Measurements from ENCODE around the gene CAST.
"Not testable (repeated sequence)": the region's sequence is repeated elsewhere in the genome, so short reads cannot be mapped to it uniquely, and the experiment has no call there.

The CAST gene

GRCh38 chr5:96616801-96617200 is 45.4 kb upstream of the CAST start:
- no peak overlapping the region for H3K4me2 ChIP-seq (ENCODE audit: low read length)
- H3K9ac ChIP-seq (ENCODE audit: low read length): no peak overlapping the region
- no peaks in the 10 kb centered on the region for H3F3A ChIP-seq (ENCODE audit: insufficient read depth, low read length)
- no peaks in the 10 kb centered on the region for H3K36me3 ChIP-seq (ENCODE audit: insufficient read depth, low read length)
- no peaks in the 10 kb centered on the region for H3K79me2 ChIP-seq (ENCODE audit: insufficient read depth, low read length)
- no peaks in the 10 kb centered on the region for H4K20me1 ChIP-seq (ENCODE audit: insufficient read depth, low read length)
- H3K27ac ChIP-seq (ENCODE audit: low read depth, low read length, poor library complexity, severe bottlenecking): no peak overlapping the region
- H3K4me3 ChIP-seq (ENCODE audit: low read depth, low read length, poor library complexity, severe bottlenecking): no peak overlapping the region
- no peak for TF ChIP-seq EZH2 (IDR thresholded peaks at IDR 0.05; ENCODE audit: borderline replicate concordance, low read length)
- no peak for TF ChIP-seq CTCF (IDR thresholded peaks at IDR 0.05; ENCODE audit: low read length)
- H3K9me3 ChIP-seq (ENCODE audit: low read length): no peaks in the 10 kb centered on the region
- H3K9me2 ChIP-seq (ENCODE audit: low read depth, low read length): no peaks in the 10 kb centered on the region
- H2AFZ ChIP-seq (ENCODE audit: low read length): no peak overlapping the region
- no peaks in the 10 kb centered on the region for H3K4me1 ChIP-seq (ENCODE audit: insufficient read depth, low read length, severe bottlenecking)
- no peaks in the 10 kb centered on the region for H3K27me3 ChIP-seq (ENCODE audit: insufficient read depth, low read length)

DNA sequence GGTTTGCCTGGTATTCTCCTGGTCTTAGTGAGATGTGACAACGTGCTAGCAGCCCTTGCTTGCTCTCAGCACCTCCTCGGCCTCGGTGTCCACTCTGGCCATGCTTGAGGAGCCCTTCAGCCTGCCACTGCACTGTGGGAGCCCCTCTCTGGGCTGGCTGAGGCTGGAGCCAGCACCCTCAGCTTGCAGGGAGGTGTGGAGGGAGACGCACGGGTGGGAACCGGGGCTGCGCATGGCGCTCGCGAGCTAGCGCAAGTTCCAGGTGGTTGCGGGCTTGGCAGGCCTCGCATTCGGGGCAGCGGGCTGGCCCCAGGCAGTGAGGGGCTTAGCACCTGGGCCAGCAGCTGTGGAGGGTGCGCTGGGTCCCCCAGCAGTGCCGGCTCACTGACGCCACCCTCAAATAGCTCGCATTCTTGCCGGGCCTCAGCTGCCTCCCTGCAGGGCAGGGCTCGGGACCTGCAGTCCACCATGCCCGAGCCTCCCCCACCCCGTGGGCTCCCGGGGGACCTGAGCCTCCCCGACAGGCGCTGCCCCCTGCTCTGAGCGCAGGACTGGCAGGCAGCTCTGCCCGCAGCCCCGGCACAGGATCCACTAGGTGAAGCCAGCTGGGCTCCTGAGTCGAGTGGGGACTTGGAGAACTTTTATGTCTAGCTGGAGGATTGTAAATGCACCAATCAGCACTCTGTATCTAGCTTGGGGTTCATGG is 43.7 kb upstream of the CAST start:
- not testable (repeated sequence) for H3K27me3 ChIP-seq (ENCODE audit: insufficient read depth, low read length); H3K27ac ChIP-seq (ENCODE audit: low read depth, low read length, poor library complexity, severe bottlenecking); H4K20me1 ChIP-seq (ENCODE audit: insufficient read depth, low read length)

GRCh38 chr5:96619946-96620345 is 42.2 kb upstream of the CAST start:
- no peak overlapping the region for H3K27ac ChIP-seq (ENCODE audit: low read depth, low read length, poor library complexity, severe bottlenecking)
- H3K9me2 ChIP-seq (ENCODE audit: low read depth, low read length): no peaks in the 10 kb centered on the region
- TF ChIP-seq EZH2 (IDR thresholded peaks at IDR 0.05; ENCODE audit: borderline replicate concordance, low read length): no peak
- H4K20me1 ChIP-seq (ENCODE audit: insufficient read depth, low read length): no peaks in the 10 kb centered on the region
- H3K4me1 ChIP-seq (ENCODE audit: insufficient read depth, low read length, severe bottlenecking): no peaks in the 10 kb centered on the region
- H3K4me3 ChIP-seq (ENCODE audit: low read depth, low read length, poor library complexity, severe bottlenecking): no peak overlapping the region
- no peak overlapping the region for H3K4me2 ChIP-seq (ENCODE audit: low read length)
- H3K36me3 ChIP-seq (ENCODE audit: insufficient read depth, low read length): no peaks in the 10 kb centered on the region
- no peak overlapping the region for H2AFZ ChIP-seq (ENCODE audit: low read length)
- no peaks in the 10 kb centered on the region for H3K79me2 ChIP-seq (ENCODE audit: insufficient read depth, low read length)
- no peaks in the 10 kb centered on the region for H3F3A ChIP-seq (ENCODE audit: insufficient read depth, low read length)
- H3K9me3 ChIP-seq (ENCODE audit: low read length): no peaks in the 10 kb centered on the region
- H3K9ac ChIP-seq (ENCODE audit: low read length): no peak overlapping the region
- H3K27me3 ChIP-seq (ENCODE audit: insufficient read depth, low read length): no peaks in the 10 kb centered on the region

More for the DNA sequence above, 43.7 kb upstream of the CAST start:
- H3K9ac ChIP-seq (ENCODE audit: low read length); H3F3A ChIP-seq (ENCODE audit: insufficient read depth, low read length); H3K9me3 ChIP-seq (ENCODE audit: low read length); H3K4me3 ChIP-seq (ENCODE audit: low read depth, low read length, poor library complexity, severe bottlenecking); H2AFZ ChIP-seq (ENCODE audit: low read length); H3K4me1 ChIP-seq (ENCODE audit: insufficient read depth, low read length, severe bottlenecking); H3K79me2 ChIP-seq (ENCODE audit: insufficient read depth, low read length); H3K4me2 ChIP-seq (ENCODE audit: low read length); H3K36me3 ChIP-seq (ENCODE audit: insufficient read depth, low read length); H3K9me2 ChIP-seq (ENCODE audit: low read depth, low read length): not testable (repeated sequence)

DNA sequence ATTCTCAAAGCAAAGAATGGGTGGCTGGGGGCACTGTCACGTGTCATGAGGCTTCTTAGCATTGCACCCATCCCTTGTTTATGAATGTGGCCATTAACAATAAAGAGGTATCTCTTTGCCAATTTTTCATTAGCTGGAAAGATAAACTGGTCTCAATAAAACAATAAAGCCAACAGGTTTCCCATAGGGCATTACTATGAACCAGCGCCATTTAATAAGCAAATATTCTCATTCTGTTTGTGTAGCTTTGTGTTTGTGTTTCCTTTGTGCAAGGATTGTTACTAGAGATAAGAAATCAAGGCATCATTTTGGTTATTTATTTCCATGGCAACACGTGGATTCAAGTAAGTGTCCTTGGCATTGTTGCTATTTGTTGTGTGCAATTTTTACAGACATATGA is 37.6 kb upstream of the CAST start:
- Histone ChIP-seq H3F3A (ENCODE audit: insufficient read depth, low read length) (no peaks in the 10 kb centered on the region), H3K9me2 (ENCODE audit: low read depth, low read length) (no peaks in the 10 kb centered on the region), H3K27me3 (ENCODE audit: insufficient read depth, low read length) (no peaks in the 10 kb centered on the region), H3K4me2 (ENCODE audit: low read length) (no peak overlapping the region), H3K79me2 (ENCODE audit: insufficient read depth, low read length) (no peaks in the 10 kb centered on the region), H4K20me1 (ENCODE audit: insufficient read depth, low read length) (no peaks in the 10 kb centered on the region), H2AFZ (ENCODE audit: low read length) (no peak overlapping the region), H3K9ac (ENCODE audit: low read length) (no peak overlapping the region), H3K9me3 (ENCODE audit: low read length) (no peaks in the 10 kb centered on the region), H3K36me3 (ENCODE audit: insufficient read depth, low read length) (no peaks in the 10 kb centered on the region), H3K4me3 (ENCODE audit: low read depth, low read length, poor library complexity, severe bottlenecking) (no peak overlapping the region), H3K4me1 (ENCODE audit: insufficient read depth, low read length, severe bottlenecking) (peaks cover 4% of the 10 kb centered on the region), H3K27ac (ENCODE audit: low read depth, low read length, poor library complexity, severe bottlenecking) (no peak overlapping the region)
- TF ChIP-seq CTCF (IDR thresholded peaks at IDR 0.05; ENCODE audit: low read length) (no peak), EZH2 (IDR thresholded peaks at IDR 0.05; ENCODE audit: borderline replicate concordance, low read length) (no peak)

Measured in OCI-LY1 (cell line).